ENCODE results near the gene GLIPR1L1.
"Not testable (repeated sequence)": the region's sequence is repeated elsewhere in the genome, so short reads cannot be mapped to it uniquely, and the experiment has no call there.

Gene GLIPR1L1

GRCh38 chr12:75341873-75342272 is 7.4 kb downstream of the GLIPR1L1 start:
- in situ Hi-C loops (cut with HindIII; ENCODE audit: low sequenced_read_pairs): no loop called here
- no peak for TF ChIP-seq CTCF (IDR thresholded peaks at IDR 0.05; ENCODE audit: low read depth, low read length)

GRCh38 chr12:75345531-75345930 is 11.1 kb downstream of the GLIPR1L1 start:
- in situ Hi-C loops (cut with HindIII; ENCODE audit: low sequenced_read_pairs): no loop called here
- DNase-seq (ENCODE audit: low read depth, low spot score): no peak
- TF ChIP-seq CTCF (IDR thresholded peaks at IDR 0.05; ENCODE audit: low read depth, low read length): no peak
- H3K4me3 ChIP-seq (ENCODE audit: low read depth, low read length): no peak overlapping the region

More at GRCh38 chr12:75341873-75342272, 7.4 kb downstream of the GLIPR1L1 start:
- H3K4me3 ChIP-seq (ENCODE audit: low read depth, low read length): no peak overlapping the region
- no peak for DNase-seq (ENCODE audit: low read depth, low spot score)

GRCh38 chr12:75346215-75346614 is 11.7 kb downstream of the GLIPR1L1 start:
- DNase-seq (ENCODE audit: low read depth, low spot score); in situ Hi-C loops (cut with HindIII; ENCODE audit: low sequenced_read_pairs); H3K4me3 ChIP-seq (ENCODE audit: low read depth, low read length): not testable (repeated sequence)

GRCh38 chr12:75349946-75350345 is 15.5 kb downstream of the GLIPR1L1 start:
- no peak for DNase-seq (ENCODE audit: low read depth, low spot score)
- in situ Hi-C loops (cut with HindIII; ENCODE audit: low sequenced_read_pairs): no loop called here
- no peak for TF ChIP-seq CTCF (IDR thresholded peaks at IDR 0.05; ENCODE audit: low read depth, low read length)
- no peak overlapping the region for H3K4me3 ChIP-seq (ENCODE audit: low read depth, low read length)

GRCh38 chr12:75350413-75350812 is 15.9 kb downstream of the GLIPR1L1 start:
- TF ChIP-seq CTCF (IDR thresholded peaks at IDR 0.05; ENCODE audit: low read depth, low read length): no peak
- in situ Hi-C loops (cut with HindIII; ENCODE audit: low sequenced_read_pairs): no loop called here

GRCh38 chr12:75354011-75354410 is 19.5 kb downstream of the GLIPR1L1 start:
- TF ChIP-seq CTCF (IDR thresholded peaks at IDR 0.05; ENCODE audit: low read depth, low read length): no peak
- in situ Hi-C loops (cut with HindIII; ENCODE audit: low sequenced_read_pairs): no loop called here
- H3K4me3 ChIP-seq (ENCODE audit: low read depth, low read length): no peak overlapping the region
- no peak for DNase-seq (ENCODE audit: low read depth, low spot score)

More at GRCh38 chr12:75350413-75350812, 15.9 kb downstream of the GLIPR1L1 start:
- DNase-seq (ENCODE audit: low read depth, low spot score): no peak
- H3K4me3 ChIP-seq (ENCODE audit: low read depth, low read length): no peak overlapping the region

- DNase-seq (ENCODE audit: low read depth, low spot score): no peak
- H3K4me3 ChIP-seq (ENCODE audit: low read depth, low read length): no peak overlapping the region
- no peak for TF ChIP-seq CTCF (IDR thresholded peaks at IDR 0.05; ENCODE audit: low read depth, low read length)
- in situ Hi-C loops (cut with HindIII; ENCODE audit: low sequenced_read_pairs): no loop called here
Observed at GRCh38 chr12:75360920-75361319, 26.4 kb downstream of the GLIPR1L1 start.

Measured in astrocyte of the spinal cord (primary cell).